Measurements from ENCODE around the gene PNMA6F.
"Not testable (repeated sequence)": the region's sequence is repeated elsewhere in the genome, so short reads cannot be mapped to it uniquely, and the experiment has no call there.

Gene PNMA6F

DNA sequence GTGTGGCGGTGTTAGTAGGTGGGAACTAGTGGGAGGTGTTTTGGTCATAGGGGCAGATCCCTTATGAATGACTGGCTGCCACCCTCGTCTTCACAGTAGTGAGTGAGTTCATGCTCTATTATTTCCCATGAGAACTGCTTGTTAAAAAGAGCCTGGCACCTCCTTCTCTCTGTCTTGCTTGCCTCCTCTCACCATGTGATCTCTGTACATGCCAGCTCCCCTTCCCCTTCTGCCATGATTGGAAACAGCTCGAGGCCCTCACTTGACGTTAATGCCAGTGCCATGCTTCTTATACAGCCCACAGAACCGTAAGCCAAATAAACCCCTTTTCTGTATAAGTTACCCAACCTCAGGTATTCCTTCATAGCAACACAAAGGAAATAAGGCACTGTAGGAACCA, 21.7 kb downstream of the PNMA6F start:
- Histone ChIP-seq H3K9me2 (replicated peaks; ENCODE audit: insufficient read depth, low read length) (no peaks in the 10 kb centered on the region), H3K4me3 (ENCODE audit: insufficient read depth, low read length, poor library complexity, severe bottlenecking) (no peak overlapping the region), H4K20me1 (ENCODE audit: low read depth, low read length) (no peaks in the 10 kb centered on the region), H3K27ac (ENCODE audit: low read depth, low read length) (no peak overlapping the region), H3K9ac (ENCODE audit: low read length) (no peak overlapping the region), H3K9me3 (ENCODE audit: insufficient read depth, low read length) (no peaks in the 10 kb centered on the region), H3F3A (ENCODE audit: insufficient read depth) (no peaks in the 10 kb centered on the region), H3K27me3 (ENCODE audit: low read length) (no peaks in the 10 kb centered on the region), H3K4me2 (ENCODE audit: low read depth, low read length, poor library complexity, severe bottlenecking) (no peak overlapping the region), H3K36me3 (ENCODE audit: low read length) (no peaks in the 10 kb centered on the region), H2AFZ (ENCODE audit: low read depth, low read length, severe bottlenecking) (no peak overlapping the region), H3K79me2 (ENCODE audit: insufficient read depth, low read length) (no peaks in the 10 kb centered on the region)
- TF ChIP-seq CTCF (IDR thresholded peaks at IDR 0.05; ENCODE audit: insufficient read depth, low read length, poor library complexity, severe bottlenecking): no peak
- TF ChIP-seq EZH2phosphoT487 (conservative IDR thresholded peaks at IDR 0.05; ENCODE audit: low read length): no peak

GRCh38 chrX:153297376-153297775, 24.2 kb downstream of the PNMA6F start:
- TF ChIP-seq EZH2phosphoT487 (conservative IDR thresholded peaks at IDR 0.05; ENCODE audit: low read length): no peak
- TF ChIP-seq CTCF (IDR thresholded peaks at IDR 0.05; ENCODE audit: insufficient read depth, low read length, poor library complexity, severe bottlenecking): no peak
- no peak overlapping the region for H3K4me3 ChIP-seq (ENCODE audit: insufficient read depth, low read length, poor library complexity, severe bottlenecking)
- no peak overlapping the region for H3K9ac ChIP-seq (ENCODE audit: low read length)
- no peak overlapping the region for H2AFZ ChIP-seq (ENCODE audit: low read depth, low read length, severe bottlenecking)
- no peaks in the 10 kb centered on the region for H3K27me3 ChIP-seq (ENCODE audit: low read length)
- H3K9me2 ChIP-seq (replicated peaks; ENCODE audit: insufficient read depth, low read length): no peaks in the 10 kb centered on the region
- H3K9me3 ChIP-seq (ENCODE audit: insufficient read depth, low read length): no peaks in the 10 kb centered on the region
- H3K4me2 ChIP-seq (ENCODE audit: low read depth, low read length, poor library complexity, severe bottlenecking): no peak overlapping the region
- H3K79me2 ChIP-seq (ENCODE audit: insufficient read depth, low read length): no peaks in the 10 kb centered on the region
- H4K20me1 ChIP-seq (ENCODE audit: low read depth, low read length): no peaks in the 10 kb centered on the region
- peaks cover 3% of the 10 kb centered on the region; the same call in 1 of the 2 replicates for H3F3A ChIP-seq (ENCODE audit: insufficient read depth)
- H3K27ac ChIP-seq (ENCODE audit: low read depth, low read length): no peak overlapping the region
- no peaks in the 10 kb centered on the region for H3K36me3 ChIP-seq (ENCODE audit: low read length)

- not testable (repeated sequence) for H3K36me3 ChIP-seq (ENCODE audit: low read length); H4K20me1 ChIP-seq (ENCODE audit: low read depth, low read length); H3K9me3 ChIP-seq (ENCODE audit: insufficient read depth, low read length); H3F3A ChIP-seq (ENCODE audit: insufficient read depth); H3K27me3 ChIP-seq (ENCODE audit: low read length); H3K9ac ChIP-seq (ENCODE audit: low read length); H3K9me2 ChIP-seq (replicated peaks; ENCODE audit: insufficient read depth, low read length); H3K79me2 ChIP-seq (ENCODE audit: insufficient read depth, low read length)
- Histone ChIP-seq H3K4me3 (ENCODE audit: insufficient read depth, low read length, poor library complexity, severe bottlenecking) (peak overlapping the region; percentile 24), H3K4me2 (ENCODE audit: low read depth, low read length, poor library complexity, severe bottlenecking) (peak overlapping the region; percentile 47), H2AFZ (ENCODE audit: low read depth, low read length, severe bottlenecking) (peak overlapping the region; percentile 27), H3K27ac (ENCODE audit: low read depth, low read length) (peak overlapping the region; percentile 79)
Measured at GRCh38 chrX:153293485-153294071, 28.0 kb downstream of the PNMA6F start.

DNA sequence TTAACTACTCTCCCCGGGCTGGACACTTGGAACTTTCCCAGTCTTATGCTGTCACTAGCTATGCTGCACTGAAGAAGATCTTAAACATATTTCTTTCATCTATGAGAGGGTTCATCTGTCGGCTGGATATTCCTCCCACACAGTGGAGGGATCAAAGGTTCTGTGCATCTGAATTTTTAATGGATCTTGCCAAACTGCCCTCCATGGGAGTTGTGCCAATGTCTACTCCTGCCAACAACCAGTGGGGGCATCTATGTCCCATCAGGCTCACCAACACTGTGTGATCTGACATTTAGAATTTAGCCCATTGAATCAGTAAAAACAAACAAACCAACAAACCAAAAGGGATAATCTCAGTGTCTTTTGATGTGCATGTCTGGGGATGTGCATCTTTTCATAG, 32.8 kb downstream of the PNMA6F start:
- H3K27ac ChIP-seq (ENCODE audit: low read depth, low read length); H4K20me1 ChIP-seq (ENCODE audit: low read depth, low read length); H3K4me3 ChIP-seq (ENCODE audit: insufficient read depth, low read length, poor library complexity, severe bottlenecking): not testable (repeated sequence)

DNA sequence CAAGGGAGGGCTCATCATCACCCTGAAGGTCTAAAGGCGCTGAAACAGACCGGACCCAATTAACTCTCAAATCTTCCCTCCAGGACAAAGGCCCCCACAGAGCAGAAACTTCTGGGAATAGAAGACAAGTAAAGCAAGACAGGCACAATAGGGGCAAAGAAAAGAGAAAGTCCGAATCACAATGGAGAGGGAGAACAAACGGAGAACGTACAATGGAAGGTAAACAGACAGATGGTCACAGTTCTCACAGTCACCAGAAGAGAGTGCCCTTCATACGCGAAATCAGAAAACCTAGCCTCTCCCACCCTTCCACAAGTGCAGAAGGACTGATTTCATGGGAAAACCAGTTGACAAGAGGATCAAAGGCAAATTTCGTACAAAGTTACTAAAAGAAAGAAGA, 35.9 kb downstream of the PNMA6F start:
- not testable (repeated sequence) for H3K27ac ChIP-seq (ENCODE audit: low read depth, low read length); H3K79me2 ChIP-seq (ENCODE audit: insufficient read depth, low read length); H4K20me1 ChIP-seq (ENCODE audit: low read depth, low read length); H2AFZ ChIP-seq (ENCODE audit: low read depth, low read length, severe bottlenecking); H3K9me3 ChIP-seq (ENCODE audit: insufficient read depth, low read length); H3K9me2 ChIP-seq (replicated peaks; ENCODE audit: insufficient read depth, low read length); H3K4me2 ChIP-seq (ENCODE audit: low read depth, low read length, poor library complexity, severe bottlenecking); H3K9ac ChIP-seq (ENCODE audit: low read length); H3K4me3 ChIP-seq (ENCODE audit: insufficient read depth, low read length, poor library complexity, severe bottlenecking); H3K27me3 ChIP-seq (ENCODE audit: low read length); H3K36me3 ChIP-seq (ENCODE audit: low read length); H3F3A ChIP-seq (ENCODE audit: insufficient read depth)

More for the DNA sequence above, 32.8 kb downstream of the PNMA6F start:
- H3K79me2 ChIP-seq (ENCODE audit: insufficient read depth, low read length); H3K9me2 ChIP-seq (replicated peaks; ENCODE audit: insufficient read depth, low read length); H3K4me2 ChIP-seq (ENCODE audit: low read depth, low read length, poor library complexity, severe bottlenecking); H3K9me3 ChIP-seq (ENCODE audit: insufficient read depth, low read length); H3K36me3 ChIP-seq (ENCODE audit: low read length); H3K27me3 ChIP-seq (ENCODE audit: low read length); H3F3A ChIP-seq (ENCODE audit: insufficient read depth); H3K9ac ChIP-seq (ENCODE audit: low read length); H2AFZ ChIP-seq (ENCODE audit: low read depth, low read length, severe bottlenecking): not testable (repeated sequence)

DNA sequence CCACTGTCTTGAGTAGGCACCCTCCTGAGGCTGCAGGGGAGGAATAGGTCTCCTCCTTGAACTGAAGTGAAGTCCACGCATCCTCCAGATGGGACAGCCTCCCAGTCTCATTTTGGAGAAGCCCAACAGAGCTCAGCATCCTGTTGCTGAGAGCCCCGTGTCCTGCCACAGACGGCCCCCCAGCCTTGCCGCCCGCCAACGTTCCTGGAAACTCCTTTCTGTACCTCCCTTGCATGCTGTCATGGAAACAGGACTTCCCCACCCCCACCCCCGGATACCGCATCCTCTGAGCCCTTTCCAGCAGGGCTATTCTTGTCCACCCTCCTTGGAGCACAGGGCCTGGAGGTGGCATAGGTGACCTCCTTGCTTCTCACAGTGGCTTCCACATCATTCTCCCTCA, 37.6 kb downstream of the PNMA6F start:
- H3K27me3 ChIP-seq (ENCODE audit: low read length); H3K27ac ChIP-seq (ENCODE audit: low read depth, low read length); H3K4me3 ChIP-seq (ENCODE audit: insufficient read depth, low read length, poor library complexity, severe bottlenecking); H3K36me3 ChIP-seq (ENCODE audit: low read length); H3K4me2 ChIP-seq (ENCODE audit: low read depth, low read length, poor library complexity, severe bottlenecking); H3F3A ChIP-seq (ENCODE audit: insufficient read depth); H4K20me1 ChIP-seq (ENCODE audit: low read depth, low read length); H3K9me3 ChIP-seq (ENCODE audit: insufficient read depth, low read length); H2AFZ ChIP-seq (ENCODE audit: low read depth, low read length, severe bottlenecking); H3K79me2 ChIP-seq (ENCODE audit: insufficient read depth, low read length); H3K9ac ChIP-seq (ENCODE audit: low read length); H3K9me2 ChIP-seq (replicated peaks; ENCODE audit: insufficient read depth, low read length): not testable (repeated sequence)
